Osteocyte (in vitro differentiated cells): ENCODE measurements around the gene FHOD3. TPM values are rescaled to one million over a fixed set of nuclear protein-coding genes. Genes with fewer than 3 reads are reported as not detected.

ENCODE experiments used
- DNase-seq: peaks from one replicate; pipeline ENCODE4 v3.0.0; 2021; ENCODE audit warnings: mixed read lengths; ENCODE audit not compliant: unreplicated experiment; ENCODE audit errors: extremely low spot score
- H3K27ac Mint-ChIP-seq: one replicate; pipeline ENCODE4 v1.8.0; 2021; ENCODE audit warnings: mild to moderate bottlenecking, mixed read lengths; ENCODE audit not compliant: unreplicated experiment
- H3K27me3 Mint-ChIP-seq: one replicate; pipeline ENCODE4 v1.8.0; 2021; ENCODE audit warnings: mixed read lengths; ENCODE audit not compliant: unreplicated experiment
- H3K36me3 Mint-ChIP-seq: one replicate; pipeline ENCODE4 v1.8.0; 2021; ENCODE audit warnings: mixed read lengths; ENCODE audit not compliant: unreplicated experiment
- H3K4me1 Mint-ChIP-seq: one replicate; pipeline ENCODE4 v1.8.0; 2021; ENCODE audit warnings: mixed read lengths; ENCODE audit not compliant: unreplicated experiment
- H3K4me3 Mint-ChIP-seq: one replicate; pipeline ENCODE4 v1.8.0; 2021; ENCODE audit warnings: mild to moderate bottlenecking, moderate library complexity, mixed read lengths; ENCODE audit not compliant: unreplicated experiment
- H3K9me3 Mint-ChIP-seq: one replicate; pipeline ENCODE4 v1.8.0; 2021; ENCODE audit warnings: mixed read lengths; ENCODE audit not compliant: unreplicated experiment
- CTCF ChIP-seq: fragments of 200-600 bp; sonication (generic); IDR thresholded peaks from 2 replicates; pipeline ENCODE4 v1.5.0; 2021; ENCODE audit warnings: antibody characterized with exemption, mild to moderate bottlenecking, moderate library complexity
- total RNA-seq: library from RNA; stranded (reverse); gene quantifications from 2 replicates; pipeline ENCODE4 v1.2.1, GENCODE V29; 2021

FHOD3 gene
- total RNA-seq, 1 donor from 2014 or later = 1.2 TPM

- DNase-seq = no peak
- H3K4me3 Mint-ChIP-seq = no peak overlapping the region
- H3K9me3 Mint-ChIP-seq = no peaks in the 10 kb centered on the region
- no peak for TF ChIP-seq CTCF
- H3K4me1 Mint-ChIP-seq = peaks cover under 1% of the 10 kb centered on the region
- peaks cover 47% of the 10 kb centered on the region for H3K27me3 Mint-ChIP-seq
- no peaks in the 10 kb centered on the region for H3K36me3 Mint-ChIP-seq
- no peak overlapping the region for H3K27ac Mint-ChIP-seq
Observed at GRCh38 chr18:36469461-36469860, 171.9 kb downstream of the FHOD3 start.

GRCh38 chr18:36470896-36471295 is 173.4 kb downstream of the FHOD3 start:
- peaks cover 52% of the 10 kb centered on the region for H3K27me3 Mint-ChIP-seq
- no peaks in the 10 kb centered on the region for H3K4me1 Mint-ChIP-seq
- no peak for DNase-seq
- no peaks in the 10 kb centered on the region for H3K9me3 Mint-ChIP-seq
- TF ChIP-seq CTCF = no peak
- no peak overlapping the region for H3K27ac Mint-ChIP-seq
- no peaks in the 10 kb centered on the region for H3K36me3 Mint-ChIP-seq
- no peak overlapping the region for H3K4me3 Mint-ChIP-seq

GRCh38 chr18:36471393-36471792 is 173.9 kb downstream of the FHOD3 start:
- peaks cover 48% of the 10 kb centered on the region for H3K27me3 Mint-ChIP-seq
- no peak overlapping the region for H3K27ac Mint-ChIP-seq
- no peaks in the 10 kb centered on the region for H3K4me1 Mint-ChIP-seq
- no peaks in the 10 kb centered on the region for H3K9me3 Mint-ChIP-seq
- no peak for TF ChIP-seq CTCF
- no peak for DNase-seq
- H3K36me3 Mint-ChIP-seq = no peaks in the 10 kb centered on the region
- no peak overlapping the region for H3K4me3 Mint-ChIP-seq

- H3K4me1 Mint-ChIP-seq = no peaks in the 10 kb centered on the region
- no peak overlapping the region for H3K27ac Mint-ChIP-seq
- H3K9me3 Mint-ChIP-seq = no peaks in the 10 kb centered on the region
- no peak for TF ChIP-seq CTCF
- no peak for DNase-seq
- H3K27me3 Mint-ChIP-seq = peaks cover 53% of the 10 kb centered on the region
- H3K4me3 Mint-ChIP-seq = no peak overlapping the region
- H3K36me3 Mint-ChIP-seq = no peaks in the 10 kb centered on the region
Observed at GRCh38 chr18:36476433-36476832, 178.9 kb downstream of the FHOD3 start.

GRCh38 chr18:36477776-36478175 is 180.3 kb downstream of the FHOD3 start:
- TF ChIP-seq CTCF = no peak
- no peak overlapping the region for H3K4me3 Mint-ChIP-seq
- H3K27ac Mint-ChIP-seq = no peak overlapping the region
- peaks cover 45% of the 10 kb centered on the region for H3K27me3 Mint-ChIP-seq
- H3K4me1 Mint-ChIP-seq = no peaks in the 10 kb centered on the region
- DNase-seq = no peak
- no peaks in the 10 kb centered on the region for H3K9me3 Mint-ChIP-seq
- no peaks in the 10 kb centered on the region for H3K36me3 Mint-ChIP-seq
